Activated CD4-positive, alpha-beta memory T cell treated with anti-CD3 and anti-CD28 coated beads for 36 hours (primary cell): ENCODE measurements around the gene RPIA. TPM values are rescaled to one million over a fixed set of nuclear protein-coding genes. Genes with fewer than 3 reads are reported as not detected.

Source experiments
- total RNA-seq, 2 experiments: library from RNA; stranded (reverse); gene quantifications; one replicate each; pipeline ENCODE4 v1.2.3, GENCODE V29; 2021

The RPIA gene
- total RNA-seq, 2 experiments from 2014 or later: 50.7 to 52.7 TPM

Other genes starting within 250 kb of the RPIA start
- not detected for gene FOXI3, start 239.0 kb upstream of the RPIA start, total RNA-seq
- gene EIF2AK3, start 64.2 kb upstream of the RPIA start, total RNA-seq: 10 to 100 TPM; 14.2 to 15.5 TPM